SK-N-SH (cell line): Measurements from ENCODE around the gene HMGB1. TPM values are rescaled to one million over a fixed set of nuclear protein-coding genes. Genes with fewer than 3 reads are reported as not detected.

Source experiments
- CTCF ChIA-PET: fragments of 300-600, 350-600 bp; formaldehyde crosslinking; extraction: SDS; loops from one replicate; lab custom pipeline; 2021; lab: Yijun Ruan, JAX
- POLR2A ChIA-PET: fragments of 350-600 bp; sonication (Branson Sonifier 250); formaldehyde crosslinking; extraction: SDS; loops from one replicate; lab custom pipeline; 2020; ENCODE audit warnings: antibody characterized with exemption, inconsistent platforms; lab: Yijun Ruan, JAX
- DNase-seq: peaks from one replicate; pipeline ENCODE4 v3.0.0; 2012
- H2AFZ ChIP-seq: fragments of 200-600 bp; sonication (generic); 2 replicates; pipeline ENCODE4 v1.8.1; 2016; ENCODE audit warnings: antibody characterized with exemption, mild to moderate bottlenecking, low read depth
- H3F3A ChIP-seq: fragments of 200-600 bp; sonication (generic); replicated peaks from 2 replicates; pipeline ENCODE3; 2016; ENCODE audit warnings: antibody characterized with exemption, mild to moderate bottlenecking; ENCODE audit not compliant: insufficient read depth
- H3K27ac ChIP-seq, 2 experiments: fragments of 200-500 bp in 1 of 2; fragments of 200-600 bp in 1 of 2; sonication (Bioruptor generic) in 1 of 2; sonication (generic), shearing (Covaris generic) in 1 of 2; 2 replicates each; pipeline versions ENCODE4 v1.5.1 to v1.6.1; 2014 to 2016; ENCODE audit warnings: low read depth in 2 of 2, inconsistent platforms in 1 of 2, low read length in 1 of 2, mild to moderate bottlenecking in 1 of 2, mixed read lengths in 1 of 2
- H3K27me3 ChIP-seq: fragments of 200-600 bp; sonication (generic), shearing (Covaris generic); 2 replicates; pipeline ENCODE4 v1.6.1; 2016; ENCODE audit warnings: mixed run types; ENCODE audit not compliant: insufficient read depth
- H3K36me3 ChIP-seq, 2 experiments: fragments of 200-500 bp in 1 of 2; fragments of 200-600 bp in 1 of 2; sonication (Bioruptor generic) in 1 of 2; sonication (generic) in 1 of 2; replicated peaks in 1 of 2; 2 replicates each; pipeline versions ENCODE3 to v1.5.1; 2014 to 2016; ENCODE audit warnings: low read length in 1 of 2, mild to moderate bottlenecking in 1 of 2; ENCODE audit not compliant: insufficient read depth in 2 of 2, control insufficient read depth in 1 of 2
- H3K4me1 ChIP-seq, 2 experiments: fragments of 200-500 bp in 1 of 2; fragments of 200-600 bp in 1 of 2; sonication (Bioruptor generic) in 1 of 2; sonication (generic), shearing (Covaris generic) in 1 of 2; 2 replicates each; pipeline versions ENCODE4 v1.5.1 to v1.6.1; 2014 to 2016; ENCODE audit warnings: low read depth in 1 of 2, low read length in 1 of 2, mixed run types in 1 of 2; ENCODE audit not compliant: insufficient read depth in 2 of 2, control insufficient read depth in 1 of 2
- H3K4me2 ChIP-seq: fragments of 200-600 bp; sonication (generic), shearing (Covaris generic); 2 replicates; pipeline ENCODE4 v1.6.1; 2017; ENCODE audit warnings: mixed run types
- H3K4me3 ChIP-seq, 2 experiments: fragments of 200-500 bp in 1 of 2; fragments of 200-600 bp in 1 of 2; sonication (Bioruptor generic) in 1 of 2; sonication (generic), shearing (Covaris generic) in 1 of 2; 2 replicates each; pipeline versions ENCODE4 v1.5.1 to v1.8.1; 2014 to 2016; ENCODE audit warnings: low read depth in 2 of 2, inconsistent platforms in 1 of 2, low read length in 1 of 2, mild to moderate bottlenecking in 1 of 2, mixed read lengths in 1 of 2, moderate library complexity in 1 of 2
- H3K79me2 ChIP-seq: fragments of 200-600 bp; sonication (generic); 2 replicates; pipeline ENCODE4 v1.8.1; 2017; ENCODE audit warnings: mild to moderate bottlenecking; ENCODE audit not compliant: insufficient read depth
- H3K9ac ChIP-seq: fragments of 200-600 bp; sonication (generic); 2 replicates; pipeline ENCODE4 v1.6.1; 2017; ENCODE audit warnings: mixed run types
- H3K9me2 ChIP-seq: fragments of 200-600 bp; sonication (generic); 2 replicates; pipeline ENCODE4 v1.6.1; 2017; ENCODE audit warnings: mixed run types
- H3K9me3 ChIP-seq: fragments of 200-600 bp; sonication (generic); 2 replicates; pipeline ENCODE4 v1.6.1; 2017; ENCODE audit warnings: mixed run types, mild to moderate bottlenecking, moderate library complexity
- H4K20me1 ChIP-seq: fragments of 200-600 bp; sonication (generic); 2 replicates; pipeline ENCODE4 v1.6.1; 2017; ENCODE audit warnings: mild to moderate bottlenecking, mixed run types; ENCODE audit not compliant: insufficient read depth
- CHD2 ChIP-seq: fragments of 150-350 bp; IDR thresholded peaks from 2 replicates; pipeline ENCODE4 v1.6.1; 2018; ENCODE audit warnings: low read length; ENCODE audit not compliant: partially characterized antibody
- EZH2phosphoT487 ChIP-seq: fragments of 200-600 bp; sonication (generic); IDR thresholded peaks from 2 replicates; pipeline ENCODE4 v1.6.1; 2017; ENCODE audit warnings: low read depth, mixed run types, mild to moderate bottlenecking, antibody characterized with exemption, moderate library complexity, borderline replicate concordance
- FOSL2 ChIP-seq: IDR thresholded peaks from 2 replicates; pipeline ENCODE4 v1.4.0; 2012; ENCODE audit warnings: low read depth, mild to moderate bottlenecking, moderate library complexity, borderline replicate concordance
- MXI1 ChIP-seq: IDR thresholded peaks from 2 replicates; pipeline ENCODE4 v1.6.1; 2012; ENCODE audit warnings: mild to moderate bottlenecking, low read depth, low read length, improper control_type of control experiment
- RXRA ChIP-seq: IDR thresholded peaks from 2 replicates; pipeline ENCODE4 v1.4.0; 2012; ENCODE audit warnings: low read depth, mild to moderate bottlenecking, borderline replicate concordance
- SIN3A ChIP-seq: IDR thresholded peaks from 2 replicates; pipeline ENCODE4 v1.6.1; 2012; ENCODE audit warnings: low read depth, mild to moderate bottlenecking, low read length, moderate library complexity, borderline replicate concordance
- TEAD4 ChIP-seq: IDR thresholded peaks from 2 replicates; pipeline ENCODE4 v1.4.0; 2012; ENCODE audit warnings: mild to moderate bottlenecking, borderline replicate concordance; ENCODE audit not compliant: insufficient read depth
- WGBS: methylation state at CpG from one replicate; pipeline ENCODE4 v1.1.6; 2017; ENCODE audit warnings: low lambda C conversion rate; 5-methylcytosine and 5-hydroxymethylcytosine counted together
- polyA plus RNA-seq, 3 experiments: library from polyadenylated mRNA; depleted of rRNA; stranded (reverse); fragments of >200 nt; gene quantifications; 2 replicates each; pipeline ENCODE4 v1.2.3, GENCODE V29; 2012
- TF ChIP-seq, protein P1 (sequence below): fragments of 150-350 bp; IDR thresholded peaks from 2 replicates; pipeline ENCODE4 v1.6.1; 2016; ENCODE audit warnings: mild to moderate bottlenecking, low read depth, low read length

Gene HMGB1
- polyA plus RNA-seq, 1 of the 3 experiments (the other 2 are of a cell fraction): 166 TPM

GRCh38 chr13:30509254-30510050 lies 43.7 kb upstream of the HMGB1 start:
- H3K27ac ChIP-seq: no peak overlapping the region
- H4K20me1 ChIP-seq: no peaks in the 10 kb centered on the region
- H3K4me1 ChIP-seq: no peaks in the 10 kb centered on the region
- H3K27me3 ChIP-seq: no peaks in the 10 kb centered on the region
- H3K79me2 ChIP-seq: no peaks in the 10 kb centered on the region
- ChIA-PET CTCF (no interaction called here), POLR2A (no interaction called here)
- H3K9me2 ChIP-seq: no peaks in the 10 kb centered on the region
- TF ChIP-seq MXI1: no peak
- TF ChIP-seq, protein P1, sequence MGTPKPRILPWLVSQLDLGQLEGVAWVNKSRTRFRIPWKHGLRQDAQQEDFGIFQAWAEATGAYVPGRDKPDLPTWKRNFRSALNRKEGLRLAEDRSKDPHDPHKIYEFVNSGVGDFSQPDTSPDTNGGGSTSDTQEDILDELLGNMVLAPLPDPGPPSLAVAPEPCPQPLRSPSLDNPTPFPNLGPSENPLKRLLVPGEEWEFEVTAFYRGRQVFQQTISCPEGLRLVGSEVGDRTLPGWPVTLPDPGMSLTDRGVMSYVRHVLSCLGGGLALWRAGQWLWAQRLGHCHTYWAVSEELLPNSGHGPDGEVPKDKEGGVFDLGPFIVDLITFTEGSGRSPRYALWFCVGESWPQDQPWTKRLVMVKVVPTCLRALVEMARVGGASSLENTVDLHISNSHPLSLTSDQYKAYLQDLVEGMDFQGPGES: no peak
- DNase-seq: no peak
- no peaks in the 10 kb centered on the region for H3K36me3 ChIP-seq
- no peaks in the 10 kb centered on the region for H3K9me3 ChIP-seq
- H2AFZ ChIP-seq: no peak overlapping the region
- 78% methylated on average over 9 of the region's 9 CpGs for WGBS
- no peaks in the 10 kb centered on the region for H3F3A ChIP-seq
- H3K9ac ChIP-seq: no peak overlapping the region
- H3K4me2 ChIP-seq: no peak overlapping the region
- H3K4me3 ChIP-seq: no peak overlapping the region

DNA sequence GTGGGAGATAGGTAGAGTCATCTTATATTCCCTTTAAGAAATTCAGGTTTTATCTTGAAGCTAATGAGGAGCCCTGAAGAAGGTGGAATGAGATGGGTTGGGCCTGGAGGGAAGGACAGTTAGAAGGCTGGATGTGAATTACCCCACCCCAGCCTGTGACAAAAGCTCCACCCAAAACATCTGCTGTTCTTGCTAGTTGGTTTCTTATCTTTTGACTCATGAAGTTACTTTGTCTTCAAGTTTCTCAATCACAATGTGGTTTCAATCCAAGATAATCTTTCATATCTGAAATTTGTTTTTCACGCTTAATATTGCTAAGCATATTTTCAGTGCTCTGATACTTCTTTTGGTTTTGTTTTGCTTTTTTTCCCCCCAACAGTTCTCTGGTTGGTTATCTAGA lies 38.3 kb upstream of the HMGB1 start:
- CTCF ChIA-PET: interaction anchor here (1.1 to 1.2 kb wide), 2 partner anchors 10 to 11 kb away, joined by 3 to 4 read pairs; no protein-coding TSS in a partner anchor
- Histone ChIP-seq H3K4me3 (no peak overlapping the region), H3F3A (no peaks in the 10 kb centered on the region), H3K27ac (no peak overlapping the region), H3K9me2 (no peaks in the 10 kb centered on the region), H3K79me2 (no peaks in the 10 kb centered on the region), H2AFZ (no peak overlapping the region), H3K9ac (no peak overlapping the region), H3K9me3 (no peaks in the 10 kb centered on the region), H4K20me1 (no peaks in the 10 kb centered on the region), H3K36me3 (no peaks in the 10 kb centered on the region), H3K27me3 (no peaks in the 10 kb centered on the region), H3K4me1 (no peaks in the 10 kb centered on the region), H3K4me2 (no peak overlapping the region)
- DNase-seq: no peak
- 94% methylated on average over 1 of the region's 1 CpG for WGBS
- POLR2A ChIA-PET: no interaction called here
- no peak for TF ChIP-seq MXI1
- TF ChIP-seq TEAD4: no peak
- no peak for TF ChIP-seq EZH2phosphoT487
- TF ChIP-seq, protein P1: no peak
- TF ChIP-seq CHD2: no peak
- no peak for TF ChIP-seq FOSL2
- no peak for TF ChIP-seq RXRA
- no peak for TF ChIP-seq SIN3A
